AG04449 (cell line): ENCODE results near the gene MRPL14.
A peak's percentile ranks its signal among the peaks of the same experiment; 100 is the strongest.

Experiments
- CTCF ChIA-PET: fragments of 350-600 bp; formaldehyde crosslinking; extraction: SDS; loops from one replicate; lab custom pipeline; 2021; ENCODE audit warnings: antibody characterized with exemption; lab: Yijun Ruan, JAX
- POLR2A ChIA-PET: fragments of 400-600, 350-600 bp; formaldehyde crosslinking; extraction: SDS; loops from one replicate; lab custom pipeline; 2020; ENCODE audit warnings: antibody characterized with exemption, inconsistent platforms; lab: Yijun Ruan, JAX
- DNase-seq: peaks from one replicate; pipeline ENCODE4 v3.0.0-alpha.2; 2010; ENCODE audit warnings: low read depth, low spot score
- H3K4me3 ChIP-seq: 2 replicates; pipeline ENCODE4 v1.5.1; 2011; ENCODE audit warnings: low read depth, mild to moderate bottlenecking, control low read depth, low read length
- CTCF ChIP-seq: IDR thresholded peaks from one replicate; pipeline ENCODE4 v1.5.1; 2011; ENCODE audit warnings: mild to moderate bottlenecking, moderate library complexity, low read length, control low read depth, inconsistent platforms; ENCODE audit not compliant: insufficient read depth; ENCODE audit errors: missing control alignments

Gene MRPL14

GRCh38 chr6:44127186-44128019 is at the start of gene MRPL14, which contains the start of gene TMEM63B:
Gene MRPL14 (minus strand): TSS chr6:44127452. CDS start chr6:44116611, 10,841 bp downstream.
Gene TMEM63B (plus strand): TSS chr6:44127554. CDS start chr6:44134585, 7,031 bp downstream.
- H3K4me3 ChIP-seq, result peak within 1 kb of the TSS; percentile 82
- ChIA-PET POLR2A (no interaction called here), CTCF (interaction anchor here (2.6 kb wide), 1 partner anchor 28 kb away, joined by 9 read pairs; no protein-coding TSS in a partner anchor)
- no peak for TF ChIP-seq CTCF
- DNase-seq, result no peak

GRCh38 chr6:44176130-44176761 is 49.0 kb upstream of the MRPL14 start:
- CTCF ChIA-PET, result interaction anchor here (1.1 to 2.3 kb wide), 11 partner anchors 9 to 162 kb away, joined by 3 to 10 read pairs (median 4); partner anchors contain the start of gene SLC35B2
- TF ChIP-seq CTCF, result no peak
- DNase-seq, result no peak
- no peak overlapping the region for H3K4me3 ChIP-seq
- POLR2A ChIA-PET, result no interaction called here

GRCh38 chr6:44172731-44173500 is 45.7 kb upstream of the MRPL14 start:
- no peak for DNase-seq
- peak; percentile 81 for TF ChIP-seq CTCF
- ChIA-PET CTCF (interaction anchor here (0.6 to 3.4 kb wide), 53 partner anchors 8 to 197 kb away, joined by 3 to 49 read pairs (median 5); partner anchors contain the start of genes AARS2, CAPN11, HSP90AB1 and SLC35B2), POLR2A (interaction anchor here (1.0 to 1.8 kb wide), 3 partner anchors 64 to 84 kb away, joined by 3 to 6 read pairs (median 3); partner anchors contain the start of gene HSP90AB1)
- no peak overlapping the region for H3K4me3 ChIP-seq

- no peak for TF ChIP-seq CTCF
- DNase-seq, result no peak
- ChIA-PET CTCF (interaction anchor here (1.0 to 3.4 kb wide), 38 partner anchors 8 to 198 kb away, joined by 3 to 49 read pairs (median 7); partner anchors contain the start of genes AARS2, HSP90AB1 and SLC35B2), POLR2A (interaction anchor here (1.8 kb wide), 1 partner anchor 75 kb away, joined by 6 read pairs; the partner anchor contains the start of gene HSP90AB1)
- H3K4me3 ChIP-seq, result no peak overlapping the region
Measured at GRCh38 chr6:44171899-44172546, 44.8 kb upstream of the MRPL14 start.

GRCh38 chr6:44169886-44170570 is 42.8 kb upstream of the MRPL14 start:
- no peak overlapping the region for H3K4me3 ChIP-seq
- POLR2A ChIA-PET, result no interaction called here
- DNase-seq, result no peak
- CTCF ChIA-PET, result interaction anchor here (0.7 to 3.0 kb wide), 13 partner anchors 9 to 170 kb away, joined by 3 to 25 read pairs (median 4); no protein-coding TSS in a partner anchor
- no peak for TF ChIP-seq CTCF
